ENCODE results near the gene TRHDE. TPM values are rescaled to one million over a fixed set of nuclear protein-coding genes. Genes with fewer than 3 reads are reported as not detected.
A peak's percentile ranks its signal among the peaks of the same experiment; 100 is the strongest.
"Not testable (repeated sequence)": the region's sequence is repeated elsewhere in the genome, so short reads cannot be mapped to it uniquely, and the experiment has no call there.

Gene TRHDE
- total RNA-seq, 2 donors from 2014 or later, result 3.9 to 5.7 TPM

DNA sequence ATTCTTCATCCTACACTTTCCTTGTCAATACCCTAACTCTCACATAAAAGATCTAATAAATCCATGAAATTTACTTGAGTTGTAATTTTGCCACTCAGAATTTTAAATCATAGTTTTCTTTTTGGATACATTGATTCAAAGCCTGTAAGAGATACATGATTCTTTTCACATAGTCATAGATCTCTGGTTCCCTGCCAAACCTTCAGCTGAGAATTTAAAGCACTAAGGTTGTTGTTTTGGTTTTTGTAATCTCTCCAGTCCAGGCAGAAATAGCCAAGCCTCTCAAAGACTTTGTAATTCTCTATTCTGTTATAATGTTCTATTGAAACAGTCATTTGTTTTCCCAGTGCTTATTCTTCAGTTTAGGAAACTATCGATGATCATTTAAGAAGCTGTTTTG lies 273.9 kb downstream of the TRHDE start:
- no peak for DNase-seq
- ATAC-seq, result no peak
- intact Hi-C loops (cut with DNase I, micrococcal nuclease), result no loop called here

DNA sequence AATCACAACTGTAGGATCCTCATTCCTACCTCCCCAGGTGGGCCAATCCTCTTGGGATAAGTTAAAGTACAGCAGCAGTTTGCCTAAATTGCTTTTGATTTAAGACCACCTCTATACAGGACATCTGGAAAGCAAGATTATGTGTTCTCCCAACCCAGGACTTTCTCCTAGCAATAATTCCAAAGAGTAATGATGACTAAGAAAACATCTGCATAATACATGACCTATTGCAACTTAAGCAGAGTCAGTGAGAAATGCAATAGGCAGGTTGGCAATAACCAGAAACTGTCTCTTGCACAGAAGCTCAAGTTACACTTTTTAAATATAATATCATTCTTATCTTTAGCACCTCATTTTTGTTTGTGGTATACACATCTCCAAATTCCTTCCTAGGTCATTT lies 275.4 kb downstream of the TRHDE start:
- DNase-seq (no peak), ATAC-seq (no peak)
- intact Hi-C loops (cut with DNase I, micrococcal nuclease), result no loop called here

DNA sequence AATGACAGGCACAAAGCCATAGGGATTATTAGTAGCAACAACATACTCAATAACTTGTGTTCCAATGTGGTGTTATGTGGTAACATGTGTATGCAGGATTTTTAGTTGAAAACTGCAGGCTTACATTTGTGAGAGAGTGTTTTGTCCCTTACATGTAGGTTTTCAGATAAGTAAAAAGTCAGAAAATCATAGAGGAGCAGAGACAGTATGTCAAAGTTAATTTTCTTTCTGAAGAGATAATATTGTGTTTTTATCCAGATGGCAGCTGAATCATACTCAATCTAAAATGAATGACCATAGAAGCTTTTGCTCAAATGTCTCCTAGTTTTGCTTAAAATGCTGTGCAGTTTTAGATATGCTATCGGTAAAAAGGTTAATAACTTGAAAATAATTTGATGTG lies 277.0 kb downstream of the TRHDE start:
- intact Hi-C loops (cut with DNase I, micrococcal nuclease), result no loop called here
- no peak for ATAC-seq
- DNase-seq, result no peak

DNA sequence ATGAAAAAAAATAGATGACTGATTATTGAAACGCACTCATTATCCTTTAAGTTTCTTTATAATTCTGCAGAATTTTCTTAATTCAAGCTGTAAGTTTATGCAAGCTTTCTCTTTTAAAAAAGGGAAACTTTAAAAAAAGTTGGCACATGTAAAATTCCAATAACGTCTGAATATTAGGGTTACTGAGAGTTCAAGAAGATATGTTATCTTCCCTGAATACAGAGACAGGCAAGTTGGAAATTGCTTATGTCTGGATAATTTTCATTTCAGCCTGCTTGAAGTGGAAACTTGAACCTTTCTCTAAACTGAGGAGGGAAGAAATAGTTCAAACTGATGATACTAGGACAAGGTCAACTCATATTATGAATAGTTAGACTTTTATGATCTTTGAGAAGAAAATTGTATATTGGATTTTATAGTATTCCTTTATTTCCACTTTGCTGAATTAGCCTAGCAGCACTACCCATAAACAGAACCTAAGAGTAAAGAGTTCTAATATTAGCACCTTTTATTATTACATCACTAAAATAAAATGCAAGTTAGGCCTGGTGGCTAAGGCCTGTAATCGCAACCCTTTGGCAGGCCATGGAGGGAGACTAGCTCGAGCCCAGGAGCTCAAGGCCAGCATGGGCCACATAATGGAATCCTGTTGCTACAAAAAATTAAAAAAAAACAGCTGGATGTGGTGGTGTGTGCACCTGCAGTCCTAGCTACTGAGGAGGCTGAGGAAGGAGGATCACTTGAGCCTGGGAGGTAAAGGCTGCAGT lies 288.0 kb downstream of the TRHDE start:
- DNase-seq (no peak), ATAC-seq (no peak)

DNA sequence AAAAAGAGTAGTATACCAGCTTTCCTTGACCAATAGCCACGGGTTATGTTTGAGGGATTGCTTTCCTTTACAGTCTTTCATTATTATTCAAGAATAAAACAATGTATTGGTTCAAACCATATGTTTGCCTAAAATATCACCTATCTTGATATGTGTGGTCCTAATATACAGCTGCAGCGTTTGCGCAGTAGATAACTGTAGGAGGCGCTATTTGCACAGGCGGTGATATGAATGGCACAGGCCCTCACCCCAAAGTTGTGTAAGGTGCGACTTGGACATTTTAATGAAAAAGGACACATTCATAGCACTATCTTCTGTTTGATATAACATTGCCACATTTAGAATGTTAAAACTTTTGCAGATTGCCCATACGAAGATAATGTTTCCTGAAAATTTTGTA lies 298.4 kb downstream of the TRHDE start:
- ATAC-seq (no peak), DNase-seq (peak in 1 of 2 donors; percentile 7)
- intact Hi-C loops (cut with DNase I, micrococcal nuclease), result no loop called here

More for the DNA sequence above, 288.0 kb downstream of the TRHDE start:
- intact Hi-C loops (cut with DNase I, micrococcal nuclease), result no loop called here

DNA sequence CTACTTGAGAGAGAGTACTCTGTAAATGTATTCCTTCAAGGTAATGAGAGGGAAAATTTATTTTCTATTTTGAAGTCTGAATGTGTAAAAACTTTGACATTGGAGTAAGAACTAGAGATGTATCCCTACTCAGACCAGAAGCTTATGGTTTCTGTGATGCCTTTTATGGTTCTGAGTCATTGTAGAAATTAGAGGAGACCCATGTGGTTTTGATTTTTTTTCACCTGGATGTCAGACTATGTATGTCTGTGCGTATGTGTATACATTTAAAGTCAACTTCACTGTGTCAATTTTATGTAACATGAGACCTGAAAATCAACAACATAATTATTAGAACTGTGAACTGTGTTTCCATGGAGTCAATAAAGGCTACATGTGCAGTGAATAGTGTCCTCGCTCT lies 302.0 kb downstream of the TRHDE start:
- DNase-seq (no peak), ATAC-seq (no peak)
- intact Hi-C loops (cut with DNase I, micrococcal nuclease), result no loop called here

DNA sequence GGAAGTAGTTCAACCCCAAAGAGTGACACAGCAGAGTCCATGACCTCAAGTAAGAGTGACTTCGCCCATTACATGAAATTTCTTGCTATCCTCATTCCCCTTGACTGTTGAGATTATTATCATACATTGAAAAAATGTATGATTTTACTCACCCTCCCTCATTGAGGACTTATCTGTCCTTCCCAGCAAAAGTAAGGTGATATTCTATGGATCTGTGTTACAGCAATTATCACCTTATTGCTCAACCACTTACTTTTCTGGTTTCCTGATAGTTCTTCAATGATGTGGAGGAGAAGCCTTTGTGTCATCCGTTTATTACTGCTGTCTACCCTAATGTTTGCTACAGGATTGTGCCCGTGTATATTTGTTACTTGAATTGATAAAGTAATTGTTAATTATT lies 306.2 kb downstream of the TRHDE start:
- intact Hi-C loops (cut with DNase I, micrococcal nuclease), result no loop called here
- ATAC-seq, result no peak
- no peak for DNase-seq

DNA sequence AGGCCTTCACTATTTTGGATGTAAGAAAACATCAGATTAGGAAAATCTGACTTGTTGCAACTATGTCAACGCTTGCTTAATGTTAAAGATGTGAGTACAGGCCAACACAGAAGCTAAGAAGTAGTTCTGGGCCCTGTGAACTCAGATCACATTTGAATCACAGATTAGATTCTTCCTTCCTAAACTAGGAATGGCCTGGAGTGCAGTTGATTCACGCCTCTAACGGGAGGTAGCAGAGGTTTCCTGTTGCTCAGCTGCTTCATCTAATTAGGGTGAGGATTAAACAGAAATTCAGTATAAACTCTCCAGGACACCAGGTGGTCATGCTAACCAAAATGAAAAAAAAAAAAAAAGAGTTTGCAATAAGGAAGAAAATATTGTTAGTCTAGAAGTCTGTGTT lies 314.3 kb downstream of the TRHDE start:
- intact Hi-C loops (cut with DNase I, micrococcal nuclease), result no loop called here
- no peak for ATAC-seq
- no peak for DNase-seq

DNA sequence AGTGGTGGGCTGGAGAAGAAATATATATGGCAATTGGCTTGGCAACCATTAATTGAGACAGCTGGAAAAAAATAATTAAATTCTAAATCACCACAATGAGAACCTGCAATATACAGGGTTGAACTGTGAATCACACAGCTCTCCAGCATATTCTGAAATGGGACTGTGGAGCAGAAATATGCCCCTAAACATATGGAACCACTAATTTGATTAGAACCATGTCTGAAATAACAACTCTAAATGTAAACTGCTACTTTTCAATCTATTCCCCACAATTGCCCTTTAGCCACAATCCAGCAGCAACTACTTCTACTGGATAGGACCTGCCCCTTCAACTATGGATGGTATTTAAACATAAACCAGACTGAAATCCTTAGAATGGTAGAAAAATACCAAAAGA lies 330.4 kb downstream of the TRHDE start:
- ATAC-seq (no peak), DNase-seq (no peak)
- intact Hi-C loops (cut with DNase I, micrococcal nuclease), result no loop called here

DNA sequence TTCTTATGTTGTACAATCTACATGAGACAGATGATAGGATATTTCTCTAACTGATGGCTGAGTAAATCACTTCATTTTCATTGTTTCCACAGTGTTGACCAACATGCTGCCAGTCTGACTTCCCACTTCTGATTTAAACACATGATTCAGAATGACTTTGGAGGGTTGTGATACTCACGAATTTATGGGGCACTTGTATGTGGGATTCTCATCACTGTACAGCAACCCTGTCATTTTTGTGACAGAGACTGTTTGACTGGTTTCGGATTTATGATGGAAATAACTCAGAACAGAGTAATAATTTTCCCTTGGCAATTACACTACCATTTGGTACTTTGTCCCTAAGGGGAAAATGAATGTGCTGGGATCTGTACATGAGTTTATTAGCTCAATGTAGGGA lies 333.8 kb downstream of the TRHDE start:
- intact Hi-C loops (cut with DNase I, micrococcal nuclease), result no loop called here
- DNase-seq (no peak), ATAC-seq (no peak)

DNA sequence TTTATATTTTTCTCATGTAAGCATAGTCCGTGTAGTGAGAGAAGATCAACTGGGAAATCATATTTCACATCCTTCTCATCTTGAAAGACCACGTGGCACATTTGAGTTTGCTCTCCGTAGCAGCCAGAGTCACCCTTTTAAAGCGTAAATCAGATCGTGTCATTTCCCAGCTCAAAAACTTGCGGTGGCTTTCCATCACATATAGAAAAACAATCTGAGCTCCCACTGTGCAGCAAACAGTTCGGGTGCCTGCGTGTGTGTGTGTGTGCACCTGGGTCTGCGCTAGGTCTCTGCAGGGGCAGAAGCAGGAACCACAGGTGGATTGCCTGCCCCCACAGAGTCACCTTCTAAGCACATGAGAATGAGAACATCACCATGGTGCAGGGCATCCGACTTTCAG lies 338.2 kb downstream of the TRHDE start:
- intact Hi-C loops (cut with DNase I, micrococcal nuclease), result no loop called here
- ATAC-seq, result no peak
- no peak for DNase-seq

DNA sequence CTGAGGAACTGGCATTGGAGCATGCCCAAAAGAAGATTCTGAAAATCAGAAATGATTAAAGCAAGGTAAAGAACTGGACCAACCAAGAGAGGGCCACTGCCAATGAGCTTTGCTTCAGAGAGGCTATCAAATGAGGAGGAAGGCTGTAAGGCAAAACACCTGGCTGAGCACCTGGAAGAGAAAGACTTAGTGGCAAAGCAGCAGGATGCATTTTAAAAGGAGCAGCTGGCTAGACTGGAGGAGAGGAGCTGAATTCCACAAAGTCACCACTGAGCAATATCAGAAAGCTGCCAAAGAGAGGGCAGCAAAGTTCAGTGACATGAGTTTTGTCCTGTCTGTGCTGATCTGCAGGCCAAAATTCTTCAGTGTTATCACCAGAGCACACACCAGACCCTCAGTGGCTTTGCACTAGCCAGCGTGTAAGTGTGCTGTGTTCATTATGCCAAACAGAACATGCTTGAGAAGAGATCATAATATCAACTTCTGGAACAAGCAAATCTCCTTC lies 338.7 kb downstream of the TRHDE start:
- ATAC-seq (no peak), DNase-seq (no peak)
- intact Hi-C loops (cut with DNase I, micrococcal nuclease), result no loop called here

DNA sequence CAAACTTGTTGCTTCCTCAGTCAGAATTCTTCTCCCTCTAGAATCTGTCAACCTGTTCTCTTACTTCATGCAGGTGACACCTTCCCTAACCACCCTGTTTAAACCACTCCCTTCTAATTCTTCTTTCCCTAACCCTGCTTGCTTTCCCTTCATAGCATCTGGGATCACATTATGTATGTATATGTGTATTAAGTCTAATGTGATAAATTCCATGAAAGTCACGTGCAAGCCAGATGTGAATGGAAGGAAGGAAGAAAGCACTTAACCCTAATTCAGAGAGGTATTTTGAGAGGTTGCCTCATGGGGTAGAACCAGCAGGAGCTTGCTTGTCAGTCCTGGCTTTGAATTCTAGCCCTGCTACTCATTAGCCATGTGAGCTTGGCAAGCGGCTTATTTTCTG lies 340.0 kb downstream of the TRHDE start:
- DNase-seq, result no peak
- intact Hi-C loops (cut with DNase I, micrococcal nuclease), result no loop called here
- no peak for ATAC-seq

DNA sequence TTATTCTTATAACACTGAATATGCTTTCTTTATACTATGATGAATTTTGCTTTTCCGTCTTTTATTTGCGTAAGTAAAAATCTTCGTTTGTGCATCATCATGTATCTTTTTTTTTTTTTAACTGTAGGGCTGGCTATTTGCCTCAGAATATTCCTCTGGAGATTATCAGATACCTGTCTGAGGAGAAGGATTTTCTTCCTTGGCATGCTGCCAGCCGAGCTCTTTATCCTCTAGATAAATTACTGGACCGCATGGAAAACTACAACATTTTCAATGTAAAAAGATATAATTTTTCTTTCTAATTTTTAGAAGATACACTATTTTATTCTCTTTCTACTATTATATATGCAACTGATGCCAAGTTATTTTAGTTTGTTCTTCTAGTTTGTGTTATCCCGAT lies 346.6 kb downstream of the TRHDE start:
- ATAC-seq, result no peak

DNA sequence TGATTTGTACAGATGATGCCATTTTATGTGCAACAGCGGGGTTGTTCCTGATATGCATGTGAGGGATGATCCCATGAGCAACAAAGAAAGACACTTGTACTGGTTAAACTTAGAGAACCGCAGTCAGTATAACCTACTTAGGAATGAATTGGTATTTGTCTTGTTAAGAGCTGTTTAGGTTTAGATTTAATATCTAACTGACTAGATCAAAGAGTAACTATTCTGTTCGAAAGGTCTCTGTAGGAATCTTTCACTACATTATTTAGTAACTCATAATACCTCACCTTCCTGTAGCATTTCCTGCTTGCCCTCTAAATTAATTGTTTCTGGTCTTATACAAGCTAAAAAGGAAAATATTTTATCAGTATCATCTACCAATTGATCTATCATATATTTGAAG lies 350.4 kb downstream of the TRHDE start:
- ATAC-seq (no peak), DNase-seq (no peak)
- intact Hi-C loops (cut with DNase I, micrococcal nuclease), result no loop called here

More for the DNA sequence above, 346.6 kb downstream of the TRHDE start:
- DNase-seq, result no peak
- intact Hi-C loops (cut with DNase I, micrococcal nuclease), result no loop called here

DNA sequence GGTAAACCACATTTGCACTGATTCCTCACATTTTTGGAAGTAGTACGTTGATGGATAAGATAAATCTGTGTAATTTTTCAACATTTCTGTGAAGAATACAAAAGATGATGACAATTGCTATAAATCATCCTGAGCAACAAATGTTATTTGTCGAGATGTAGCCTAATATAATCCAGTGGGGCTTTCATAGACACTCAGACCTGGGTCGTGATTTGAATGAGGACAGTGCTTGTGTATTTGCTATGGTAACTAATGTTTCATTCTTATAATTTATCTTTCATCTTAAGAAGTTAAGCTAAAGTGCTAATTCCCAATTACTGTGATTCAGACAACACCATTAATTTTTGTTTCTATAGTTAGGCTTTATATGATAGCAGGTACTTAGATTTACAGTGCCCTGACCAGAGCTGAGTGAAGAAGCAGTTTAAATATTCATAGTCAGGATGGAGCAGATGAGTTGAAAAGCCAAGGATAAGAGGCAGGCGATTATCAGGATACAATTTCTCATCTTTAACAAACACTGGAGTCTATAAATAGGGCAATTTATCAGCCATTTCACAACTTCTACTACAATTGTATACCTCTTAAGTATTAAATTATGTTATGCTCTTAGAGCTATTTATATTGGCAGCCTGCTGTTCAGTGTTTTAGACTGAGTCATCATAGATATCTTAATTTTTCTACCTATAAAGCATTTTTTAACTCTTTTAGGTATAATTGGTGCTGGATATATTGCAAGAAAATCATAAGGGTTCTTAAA lies 359.9 kb downstream of the TRHDE start:
- ATAC-seq, result no peak
- no peak for DNase-seq
- intact Hi-C loops (cut with DNase I, micrococcal nuclease), result no loop called here

DNA sequence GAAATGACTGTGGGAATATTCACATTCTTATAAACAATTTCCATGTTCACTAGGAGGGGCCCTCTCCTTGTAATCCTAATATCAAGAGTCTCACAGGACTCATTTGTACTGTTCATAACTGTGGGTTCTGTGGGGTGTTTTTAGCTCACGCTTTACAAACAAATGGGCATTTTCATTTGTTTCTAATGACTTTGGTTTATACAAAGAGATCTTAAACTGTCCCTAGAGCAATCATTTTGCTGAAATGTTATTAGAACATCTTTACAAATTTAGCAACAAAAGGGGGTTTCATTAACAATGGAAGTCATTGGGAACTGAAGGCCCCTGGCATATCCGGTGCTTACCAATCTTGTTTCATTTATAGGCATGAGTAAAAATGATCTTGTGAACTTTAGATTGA lies 370.5 kb downstream of the TRHDE start:
- intact Hi-C loops (cut with DNase I, micrococcal nuclease), result no loop called here
- no peak for DNase-seq
- ATAC-seq, result no peak

DNA sequence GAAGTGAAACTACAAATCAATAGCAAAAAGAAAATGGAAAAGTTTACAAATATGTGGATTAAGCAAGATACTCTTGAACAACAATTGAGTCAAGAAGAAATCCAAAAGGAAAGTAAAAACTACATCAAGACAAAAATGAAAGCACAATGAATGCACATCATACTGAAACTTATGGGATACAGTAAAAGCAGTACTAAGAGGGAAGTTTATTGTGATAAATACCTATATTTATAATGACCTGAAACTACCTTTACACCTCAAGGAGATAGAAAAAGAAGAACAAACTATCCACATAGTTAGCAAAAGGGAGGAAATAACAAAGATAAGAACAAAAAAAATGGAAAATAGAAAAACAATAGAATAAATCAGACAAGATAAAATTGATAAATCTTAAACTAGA lies 375.0 kb downstream of the TRHDE start:
- DNase-seq (no peak), ATAC-seq (no peak)
- intact Hi-C loops (cut with DNase I, micrococcal nuclease), result no loop called here

DNA sequence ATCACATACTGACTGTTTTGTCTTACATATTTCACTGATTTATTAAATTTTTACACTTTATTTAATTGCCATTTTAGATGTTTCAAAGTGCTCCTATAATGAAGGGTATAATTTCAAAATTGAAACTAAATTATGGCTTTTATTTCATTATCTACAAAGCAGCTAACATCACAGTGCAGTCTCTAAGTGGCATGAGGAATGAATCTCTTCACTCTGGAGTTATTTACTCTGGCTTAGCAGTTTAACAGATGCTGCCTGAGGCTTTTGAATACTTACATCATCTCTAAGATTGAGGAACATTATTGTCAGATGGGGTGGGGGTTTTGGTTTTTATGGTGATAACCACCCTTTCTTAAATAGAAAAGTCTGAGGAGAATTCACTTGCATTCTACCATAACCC lies 386.4 kb downstream of the TRHDE start:
- ATAC-seq, result no peak
- intact Hi-C loops (cut with DNase I, micrococcal nuclease), result no loop called here
- no peak for DNase-seq

DNA sequence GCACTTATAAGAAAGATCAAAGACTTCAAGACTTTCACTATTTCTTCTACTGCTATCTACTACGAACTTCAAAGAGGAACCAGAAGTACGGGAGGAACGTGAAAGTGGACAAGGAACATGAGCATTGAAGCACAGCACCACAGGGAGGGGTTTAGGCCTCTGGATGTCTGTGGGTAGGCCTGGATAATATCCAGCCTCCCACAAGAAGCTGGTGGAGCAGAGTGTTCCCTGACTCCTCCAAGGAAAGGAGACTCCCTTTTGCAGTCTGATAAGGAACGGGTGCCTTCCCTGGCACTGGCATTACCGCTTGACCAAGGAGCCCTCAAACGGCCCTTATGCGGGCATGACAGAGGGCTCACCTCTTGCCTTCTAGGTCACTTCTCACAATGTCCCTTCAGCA lies 388.0 kb downstream of the TRHDE start:
- DNase-seq; intact Hi-C loops (cut with DNase I, micrococcal nuclease); ATAC-seq: not testable (repeated sequence)
